DMS53 (cell line): ENCODE measurements around the gene PECR.
"Not testable (repeated sequence)": the region's sequence is repeated elsewhere in the genome, so short reads cannot be mapped to it uniquely, and the experiment has no call there.

Experiments used
- DNase-seq: peaks from one replicate; lab custom pipeline; 2025; lab: John Stamatoyannopoulos, UW

PECR gene

GRCh38 chr2:216002101-216002678 is 79.4 kb downstream of the PECR start:
- no peak for DNase-seq

- DNase-seq: no peak
Observed at GRCh38 chr2:216001216-216002100, 80.2 kb downstream of the PECR start.

GRCh38 chr2:215998636-215999035 is 83.0 kb downstream of the PECR start:
- no peak for DNase-seq

- DNase-seq: no peak
Observed at GRCh38 chr2:215997219-215997618, 84.4 kb downstream of the PECR start.

- DNase-seq: no peak
Observed at GRCh38 chr2:215994911-215995310, 86.7 kb downstream of the PECR start.

- DNase-seq: not testable (repeated sequence)
Observed at GRCh38 chr2:215988556-215989207, 92.9 kb downstream of the PECR start.
